Endothelial cell (in vitro differentiated cells): ENCODE measurements around the gene SHANK1. TPM values are rescaled to one million over a fixed set of nuclear protein-coding genes. Genes with fewer than 3 reads are reported as not detected.

ENCODE experiments used
- DNase-seq: peaks from one replicate; pipeline ENCODE4 v3.0.0; 2021; ENCODE audit warnings: low spot score
- H3K27ac Mint-ChIP-seq: one replicate; pipeline ENCODE4 v1.8.0; 2021; ENCODE audit warnings: mixed read lengths, inconsistent platforms; ENCODE audit not compliant: unreplicated experiment
- H3K27me3 Mint-ChIP-seq: one replicate; pipeline ENCODE4 v1.8.0; 2021; ENCODE audit warnings: mild to moderate bottlenecking, moderate library complexity, mixed read lengths, inconsistent platforms; ENCODE audit not compliant: unreplicated experiment
- H3K36me3 Mint-ChIP-seq: one replicate; pipeline ENCODE4 v1.8.0; 2021; ENCODE audit warnings: mild to moderate bottlenecking, low read depth, mixed read lengths, inconsistent platforms; ENCODE audit not compliant: unreplicated experiment
- H3K4me1 Mint-ChIP-seq: one replicate; pipeline ENCODE4 v1.8.0; 2021; ENCODE audit warnings: mild to moderate bottlenecking, mixed read lengths, inconsistent platforms; ENCODE audit not compliant: unreplicated experiment
- H3K4me3 Mint-ChIP-seq: one replicate; pipeline ENCODE4 v1.8.0; 2021; ENCODE audit warnings: mild to moderate bottlenecking, mixed read lengths, inconsistent platforms; ENCODE audit not compliant: unreplicated experiment
- H3K9me3 Mint-ChIP-seq: one replicate; pipeline ENCODE4 v1.8.0; 2021; ENCODE audit warnings: mixed read lengths, inconsistent platforms; ENCODE audit not compliant: unreplicated experiment
- total RNA-seq: library from RNA; stranded (reverse); fragmentation: NEBNext Ultra II Directional; extraction: Animal tissue kit (Norgen Biotek cat#: 25700); gene quantifications from one replicate; pipeline ENCODE4 v1.2.1, GENCODE V29; 2021; ENCODE audit not compliant: unreplicated experiment
- TF ChIP-seq, protein P1 (sequence below): fragments of 200-600 bp; sonication (generic); IDR thresholded peaks from one replicate; pipeline ENCODE4 v1.5.0; 2021; ENCODE audit warnings: antibody characterized with exemption; ENCODE audit not compliant: unreplicated experiment

SHANK1 gene
- total RNA-seq, 1 donor from 2014 or later, result 6.5 TPM

DNA sequence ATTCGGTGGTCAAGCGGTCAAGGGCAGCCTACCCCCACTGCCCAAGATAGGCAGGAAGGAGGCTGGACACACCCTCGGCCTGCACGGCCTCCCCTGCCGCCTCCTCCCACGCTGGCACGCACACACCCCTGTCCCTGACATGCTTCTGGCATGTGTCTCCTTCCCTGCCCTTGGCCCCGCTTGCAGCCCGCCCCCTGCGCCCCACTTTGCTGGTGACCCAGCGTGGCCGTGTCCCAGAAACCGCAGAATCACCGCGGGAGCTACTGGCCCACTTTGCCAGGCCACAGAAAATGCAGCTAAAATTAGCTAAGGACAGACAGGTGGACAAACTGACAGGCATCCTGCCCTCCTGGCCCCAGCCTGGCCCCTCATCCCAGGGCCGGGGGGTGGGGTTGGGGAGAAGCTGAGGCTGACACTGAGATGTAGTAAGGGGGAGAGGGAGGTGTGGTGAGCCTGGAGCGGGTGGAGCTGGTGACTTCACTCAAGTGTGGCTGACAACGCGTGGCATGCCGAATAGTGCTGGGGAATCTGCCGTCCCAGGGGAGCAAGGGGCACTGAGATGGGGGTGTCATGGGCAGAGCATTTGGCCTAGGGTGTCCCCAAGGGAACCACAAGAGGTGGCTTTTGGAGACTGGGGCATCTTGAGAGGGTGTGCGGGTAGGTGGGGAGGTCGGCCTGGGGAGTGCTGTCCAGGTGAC is 2.4 kb downstream of the SHANK1 start:
- Mint-ChIP-seq H3K27me3 (peaks cover 22% of the 10 kb centered on the region), H3K36me3 (peaks cover 17% of the 10 kb centered on the region), H3K4me3 (peak overlapping the region; percentile 69), H3K4me1 (no peaks in the 10 kb centered on the region), H3K9me3 (peaks cover 35% of the 10 kb centered on the region), H3K27ac (no peak overlapping the region)
- DNase-seq, result no peak
- TF ChIP-seq, protein P1, sequence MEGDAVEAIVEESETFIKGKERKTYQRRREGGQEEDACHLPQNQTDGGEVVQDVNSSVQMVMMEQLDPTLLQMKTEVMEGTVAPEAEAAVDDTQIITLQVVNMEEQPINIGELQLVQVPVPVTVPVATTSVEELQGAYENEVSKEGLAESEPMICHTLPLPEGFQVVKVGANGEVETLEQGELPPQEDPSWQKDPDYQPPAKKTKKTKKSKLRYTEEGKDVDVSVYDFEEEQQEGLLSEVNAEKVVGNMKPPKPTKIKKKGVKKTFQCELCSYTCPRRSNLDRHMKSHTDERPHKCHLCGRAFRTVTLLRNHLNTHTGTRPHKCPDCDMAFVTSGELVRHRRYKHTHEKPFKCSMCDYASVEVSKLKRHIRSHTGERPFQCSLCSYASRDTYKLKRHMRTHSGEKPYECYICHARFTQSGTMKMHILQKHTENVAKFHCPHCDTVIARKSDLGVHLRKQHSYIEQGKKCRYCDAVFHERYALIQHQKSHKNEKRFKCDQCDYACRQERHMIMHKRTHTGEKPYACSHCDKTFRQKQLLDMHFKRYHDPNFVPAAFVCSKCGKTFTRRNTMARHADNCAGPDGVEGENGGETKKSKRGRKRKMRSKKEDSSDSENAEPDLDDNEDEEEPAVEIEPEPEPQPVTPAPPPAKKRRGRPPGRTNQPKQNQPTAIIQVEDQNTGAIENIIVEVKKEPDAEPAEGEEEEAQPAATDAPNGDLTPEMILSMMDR, result no peak

DNA sequence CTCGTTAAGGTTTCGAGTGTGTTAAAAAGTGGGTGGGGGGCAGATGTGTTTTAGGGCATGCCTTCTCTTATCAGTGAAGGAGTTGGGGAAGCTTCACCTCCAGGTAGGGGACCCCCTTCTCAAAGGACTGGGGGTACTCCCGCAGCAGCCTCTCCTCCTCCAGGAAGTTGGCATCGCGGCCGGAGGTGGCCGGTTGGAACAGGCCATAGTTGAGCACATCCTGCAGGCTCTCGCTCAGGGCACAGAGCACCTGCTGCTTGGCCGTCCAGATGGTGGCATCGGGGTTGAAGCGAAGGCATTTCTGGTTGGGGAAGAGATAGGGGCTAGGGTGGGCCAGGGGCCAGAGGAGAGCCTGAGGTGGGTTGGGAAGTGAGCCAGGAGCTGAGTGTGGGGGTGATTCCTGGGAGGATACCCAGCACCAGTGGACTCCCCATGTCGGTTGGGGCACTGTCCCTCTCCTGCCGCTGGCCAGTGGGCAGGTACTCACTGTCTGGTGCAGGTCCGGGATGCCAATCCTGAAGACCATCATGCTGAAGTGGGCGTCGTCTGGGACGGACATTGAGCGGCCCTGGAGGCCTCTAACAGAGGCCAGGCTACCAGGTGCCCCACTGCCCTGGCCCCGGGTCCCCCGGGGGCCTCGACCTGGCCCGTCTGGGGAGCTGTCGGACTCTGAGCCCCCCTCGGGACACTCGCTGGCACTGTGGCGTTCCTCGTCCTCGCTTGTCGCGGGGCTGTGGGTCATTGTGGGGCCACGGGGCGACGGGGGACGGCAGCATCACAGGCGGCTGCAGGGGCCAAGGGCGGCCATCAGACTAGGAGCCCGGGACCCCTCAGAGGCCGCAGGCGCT is 3.2 kb downstream of the SHANK1 start:
- Mint-ChIP-seq H3K27me3 (peaks cover 17% of the 10 kb centered on the region), H3K4me1 (no peaks in the 10 kb centered on the region), H3K9me3 (peaks cover 29% of the 10 kb centered on the region), H3K27ac (no peak overlapping the region), H3K36me3 (peaks cover 13% of the 10 kb centered on the region), H3K4me3 (peak overlapping the region; percentile 31)
- DNase-seq, result no peak
- TF ChIP-seq, protein P1, result no peak

DNA sequence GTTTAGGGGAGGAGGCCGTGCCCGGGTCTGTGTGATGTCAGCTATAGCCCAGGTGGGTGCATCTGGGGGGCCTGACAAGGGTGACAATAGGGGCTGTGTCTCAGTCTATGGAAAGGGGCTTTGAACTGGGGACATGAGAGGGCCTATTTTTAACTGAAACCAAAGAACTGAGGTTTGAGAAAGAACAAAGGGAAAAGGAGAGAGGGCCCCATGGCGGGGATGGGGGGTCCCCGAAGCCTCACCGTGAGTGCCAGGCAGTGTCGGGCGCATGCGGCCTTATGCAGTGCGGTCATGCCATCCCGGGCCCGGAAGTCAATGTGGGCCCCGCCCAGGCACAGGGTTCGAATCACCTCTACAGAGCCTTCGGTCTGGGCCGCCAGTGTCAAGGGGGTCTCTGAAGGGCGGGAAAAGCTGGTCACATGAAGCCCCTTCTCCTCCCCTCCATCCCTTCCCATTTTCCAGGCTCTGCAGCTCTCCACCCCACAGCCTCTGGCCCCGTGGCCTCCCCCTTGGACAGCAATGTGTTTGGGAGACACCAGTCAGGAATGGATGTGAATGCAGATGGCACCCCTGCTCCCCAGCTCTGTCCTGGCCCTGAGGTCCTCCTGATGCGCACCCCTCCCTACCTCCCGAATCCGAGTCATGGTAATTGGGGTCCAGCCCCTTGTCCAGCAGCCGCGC is 5.9 kb downstream of the SHANK1 start:
- H3K36me3 Mint-ChIP-seq, result peaks cover 9% of the 10 kb centered on the region
- no peak for DNase-seq
- H3K27ac Mint-ChIP-seq, result peak overlapping the region; percentile 13
- TF ChIP-seq, protein P1, result no peak
- no peak overlapping the region for H3K4me3 Mint-ChIP-seq
- no peaks in the 10 kb centered on the region for H3K4me1 Mint-ChIP-seq
- H3K9me3 Mint-ChIP-seq, result peaks cover 32% of the 10 kb centered on the region
- H3K27me3 Mint-ChIP-seq, result peaks cover 15% of the 10 kb centered on the region

DNA sequence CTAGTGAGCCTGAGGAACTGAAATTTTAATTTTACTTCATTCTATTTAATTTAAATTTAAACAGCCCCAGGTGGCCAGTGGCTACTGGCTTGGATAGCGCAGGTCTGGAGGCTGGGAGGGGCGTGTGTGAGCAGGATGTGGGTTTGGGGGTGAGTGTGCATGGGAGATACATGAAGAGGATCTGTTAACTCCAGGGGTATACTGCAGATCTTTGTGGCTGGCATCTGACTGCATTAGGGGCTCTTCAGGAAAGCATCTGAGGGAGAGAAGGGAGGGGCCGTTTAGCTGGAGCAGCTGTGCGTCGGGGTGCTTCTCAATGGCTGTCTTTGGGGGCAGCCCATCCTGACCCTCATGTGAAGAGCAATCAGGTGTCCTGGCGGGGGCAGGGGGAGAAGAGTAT is 6.8 kb downstream of the SHANK1 start:
- Mint-ChIP-seq H3K4me1 (no peaks in the 10 kb centered on the region), H3K36me3 (peaks cover 9% of the 10 kb centered on the region), H3K27ac (peak overlapping the region; percentile 36), H3K4me3 (peak overlapping the region; percentile 48), H3K27me3 (peaks cover 17% of the 10 kb centered on the region), H3K9me3 (peaks cover 32% of the 10 kb centered on the region)
- no peak for DNase-seq
- TF ChIP-seq, protein P1, result no peak
